PC-3 (cell line): Measurements from ENCODE around the gene ZNF765.

Source experiments
- EZH2 ChIP-seq: fragments of 300-600 bp; sonication (generic); IDR thresholded peaks from one replicate; pipeline ENCODE4 v1.6.1; 2017; ENCODE audit warnings: antibody characterized with exemption, mild to moderate bottlenecking, low read length; ENCODE audit not compliant: unreplicated experiment
- EZH2phosphoT487 ChIP-seq: fragments of 300-600 bp; sonication (generic); IDR thresholded peaks from 2 replicates; pipeline ENCODE4 v1.6.1; 2018; ENCODE audit warnings: mild to moderate bottlenecking, antibody characterized with exemption, low read length, borderline replicate concordance
- TF ChIP-seq, protein P1 (sequence below): fragments of 300-600 bp; sonication (generic); conservative IDR thresholded peaks from 2 replicates; pipeline ENCODE4 v1.5.1; 2017; ENCODE audit warnings: antibody characterized with exemption, low read depth, mild to moderate bottlenecking, low read length

GRCh38 chr19:53394974-53395839, at the start of gene ZNF765:
- TF ChIP-seq, protein P1, sequence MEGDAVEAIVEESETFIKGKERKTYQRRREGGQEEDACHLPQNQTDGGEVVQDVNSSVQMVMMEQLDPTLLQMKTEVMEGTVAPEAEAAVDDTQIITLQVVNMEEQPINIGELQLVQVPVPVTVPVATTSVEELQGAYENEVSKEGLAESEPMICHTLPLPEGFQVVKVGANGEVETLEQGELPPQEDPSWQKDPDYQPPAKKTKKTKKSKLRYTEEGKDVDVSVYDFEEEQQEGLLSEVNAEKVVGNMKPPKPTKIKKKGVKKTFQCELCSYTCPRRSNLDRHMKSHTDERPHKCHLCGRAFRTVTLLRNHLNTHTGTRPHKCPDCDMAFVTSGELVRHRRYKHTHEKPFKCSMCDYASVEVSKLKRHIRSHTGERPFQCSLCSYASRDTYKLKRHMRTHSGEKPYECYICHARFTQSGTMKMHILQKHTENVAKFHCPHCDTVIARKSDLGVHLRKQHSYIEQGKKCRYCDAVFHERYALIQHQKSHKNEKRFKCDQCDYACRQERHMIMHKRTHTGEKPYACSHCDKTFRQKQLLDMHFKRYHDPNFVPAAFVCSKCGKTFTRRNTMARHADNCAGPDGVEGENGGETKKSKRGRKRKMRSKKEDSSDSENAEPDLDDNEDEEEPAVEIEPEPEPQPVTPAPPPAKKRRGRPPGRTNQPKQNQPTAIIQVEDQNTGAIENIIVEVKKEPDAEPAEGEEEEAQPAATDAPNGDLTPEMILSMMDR, result peak; percentile 41
- no peak for TF ChIP-seq EZH2
- TF ChIP-seq EZH2phosphoT487, result no peak
